T-cell (primary cell): ENCODE measurements around the gene CAMK1D. TPM values are rescaled to one million over a fixed set of nuclear protein-coding genes. Genes with fewer than 3 reads are reported as not detected.

Source experiments
- ATAC-seq, 4 experiments: fragments of 200-7000 bp in 3 of 4; fragments of 150-1000 bp in 1 of 4; cut with Tn5 transposase; replicated peaks in 1 of 4; 1 replicate in 3 of 4; 2 replicates in 1 of 4; pipeline ENCODE4 v1.10.0; 2021; ENCODE audit warnings: moderate library complexity in 3 of 4, mild to moderate bottlenecking in 2 of 4, moderate number of reproducible peaks in 1 of 4
- CTCF ChIA-PET, 2 donors: fragments of 300-600 bp; sonication (Branson Sonifier 250); formaldehyde crosslinking; loops; one replicate each; lab custom pipeline; 2022; ENCODE audit warnings: antibody characterized with exemption in 2 of 2; lab: Charles Lee
- POLR2A ChIA-PET, 2 donors: fragments of 300-600 bp; sonication (Branson Sonifier 250); formaldehyde crosslinking; loops; one replicate each; lab custom pipeline; 2022; ENCODE audit warnings: antibody characterized with exemption in 2 of 2; lab: Charles Lee
- DNase-seq, 35 experiments: peaks; one replicate each; pipeline versions ENCODE4 v3.0.0 to v3.0.0-alpha.2; 2013 to 2023
- H3K27ac ChIP-seq: one replicate; pipeline ENCODE4 v1.5.1; 2013; ENCODE audit warnings: low read length
- H3K27me3 ChIP-seq, 2 experiments: replicated peaks in 1 of 2; 1 replicate in 1 of 2; 2 replicates in 1 of 2; pipeline versions ENCODE4 v1.6.1 to v1.7.0; 2013; ENCODE audit warnings: low read length in 1 of 2, mixed read lengths in 1 of 2; ENCODE audit not compliant: control insufficient read depth in 2 of 2, insufficient read depth in 2 of 2; ENCODE audit errors: extremely low read depth in 1 of 2
- H3K36me3 ChIP-seq, 2 donors: 1 replicate in 1 of 2; 2 replicates in 1 of 2; pipeline versions ENCODE4 v1.6.1 to v1.7.0; 2013; ENCODE audit warnings: low read length in 1 of 2; ENCODE audit not compliant: control insufficient read depth in 2 of 2, insufficient read depth in 1 of 2; ENCODE audit errors: extremely low read depth in 1 of 2
- H3K4me1 ChIP-seq, 2 experiments: 1 replicate in 1 of 2; 2 replicates in 1 of 2; pipeline versions ENCODE4 v1.6.1 to v1.7.0; 2013; ENCODE audit warnings: low read length in 2 of 2, mixed read lengths in 1 of 2; ENCODE audit not compliant: insufficient read depth in 2 of 2, control insufficient read depth in 1 of 2; ENCODE audit errors: extremely low read depth in 1 of 2
- H3K4me3 ChIP-seq, 2 donors: 1 replicate in 1 of 2; 2 replicates in 1 of 2; pipeline versions ENCODE4 v1.5.1 to v1.7.0; 2013; ENCODE audit warnings: mild to moderate bottlenecking in 2 of 2, low read length in 1 of 2, moderate library complexity in 1 of 2; ENCODE audit not compliant: control insufficient read depth in 1 of 2; ENCODE audit errors: extremely low read depth in 1 of 2
- H3K9me3 ChIP-seq: 2 replicates; pipeline ENCODE4 v1.7.0; 2013
- H3K27ac Mint-ChIP-seq, 2 donors: one replicate each; pipeline ENCODE4 v1.8.0; 2020 to 2021; ENCODE audit warnings: mild to moderate bottlenecking in 2 of 2, mixed read lengths in 2 of 2
- H3K27me3 Mint-ChIP-seq, 2 donors: one replicate each; pipeline ENCODE4 v1.8.0; 2021 to 2022; ENCODE audit warnings: mixed read lengths in 2 of 2
- H3K36me3 Mint-ChIP-seq: one replicate; pipeline ENCODE4 v1.8.0; 2021; ENCODE audit warnings: mixed read lengths
- H3K4me1 Mint-ChIP-seq, 3 donors: one replicate each; pipeline ENCODE4 v1.8.0; 2020 to 2022; ENCODE audit warnings: mixed read lengths in 3 of 3, mild to moderate bottlenecking in 1 of 3
- H3K4me3 Mint-ChIP-seq, 3 donors: one replicate each; pipeline ENCODE4 v1.8.0; 2020 to 2022; ENCODE audit warnings: mild to moderate bottlenecking in 3 of 3, mixed read lengths in 3 of 3, moderate library complexity in 3 of 3
- H3K9me3 Mint-ChIP-seq, 3 donors: one replicate each; pipeline ENCODE4 v1.8.0; 2020 to 2022; ENCODE audit warnings: mixed read lengths in 3 of 3
- WGBS: methylation state at CpG from one replicate; pipeline ENCODE4 v1.1.5; 2013; ENCODE audit warnings: missing lambda C conversion rate; ENCODE audit not compliant: insufficient coverage; 5-methylcytosine and 5-hydroxymethylcytosine counted together
- total RNA-seq, 35 experiments: library from RNA in 6 of 35; stranded (reverse) in 6 of 35; fragments of 120-200 nt in 1 of 35; gene quantifications; one replicate each; pipeline versions ENCODE4 v1.2.1 to v1.2.4 and lab custom pipeline; 2013 to 2026

Gene CAMK1D
- total RNA-seq, 5 donors from 2014 or later (not counting 1 experiment from before 2014, with no cell fraction given), result 16.8 to 31.3 (median 23.6) TPM

DNA sequence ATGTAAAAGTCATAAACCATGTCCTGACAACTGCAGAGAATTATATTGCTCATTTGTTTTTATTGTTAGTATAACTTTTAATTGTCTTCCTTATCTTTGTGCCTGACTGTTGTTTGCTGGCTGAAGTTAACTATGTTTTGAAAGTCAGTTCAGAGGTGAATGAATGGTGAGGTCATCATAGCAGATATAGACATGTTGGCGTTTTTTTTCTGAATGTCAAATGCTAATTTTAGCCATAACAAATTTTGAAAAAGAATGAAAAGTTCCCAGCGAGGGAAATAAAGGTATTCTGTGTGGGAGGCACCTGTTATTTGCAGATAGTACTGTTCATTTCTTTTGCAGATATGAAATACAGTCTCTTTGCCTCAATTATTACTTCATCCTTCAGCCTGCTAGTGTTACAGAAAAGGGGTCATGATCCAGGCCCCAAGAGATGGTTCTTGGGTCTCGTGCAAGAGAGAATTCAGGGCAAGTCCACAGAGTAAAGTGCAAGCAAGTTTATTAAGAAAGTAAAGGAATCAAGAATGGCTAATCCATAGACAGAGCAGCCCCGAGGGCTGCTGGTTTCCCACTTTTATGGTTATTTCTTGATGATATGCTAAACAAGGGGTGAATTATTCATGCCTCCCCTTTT lies 96.5 kb downstream of the CAMK1D start:
- H3K36me3 Mint-ChIP-seq, result peaks cover 3% of the 10 kb centered on the region
- Histone ChIP-seq H3K9me3 (no peaks in the 10 kb centered on the region), H3K36me3 (no peaks in the 10 kb centered on the region), H3K4me1 (peaks cover 3 to 18% of the 10 kb centered on the region in 2 experiments), H3K27ac (no peak overlapping the region), H3K4me3 (no peak overlapping the region), H3K27me3 (no peaks in the 10 kb centered on the region)
- ChIA-PET CTCF (interaction anchor here in 1 of 2 donors (0.6 kb wide), 1 partner anchor 857 kb away, joined by 4 read pairs; no protein-coding TSS in a partner anchor), POLR2A (interaction anchor here in 1 of 2 donors (0.9 kb wide), 1 partner anchor 97 kb away, joined by 3 read pairs; no protein-coding TSS in a partner anchor)
- WGBS, result 83% methylated on average over 1 of the region's 4 CpGs
- H3K27me3 Mint-ChIP-seq, result no peaks in the 10 kb centered on the region
- H3K4me3 Mint-ChIP-seq, result no peak overlapping the region
- H3K9me3 Mint-ChIP-seq, result peaks cover 0 to 4% (median 0%) of the 10 kb centered on the region in 3 donors
- peak overlapping the region; percentile 1 to 41 for H3K27ac Mint-ChIP-seq
- ATAC-seq, result no peak
- peaks cover 34 to 61% (median 53%) of the 10 kb centered on the region in 3 donors for H3K4me1 Mint-ChIP-seq
- no peak for DNase-seq

DNA sequence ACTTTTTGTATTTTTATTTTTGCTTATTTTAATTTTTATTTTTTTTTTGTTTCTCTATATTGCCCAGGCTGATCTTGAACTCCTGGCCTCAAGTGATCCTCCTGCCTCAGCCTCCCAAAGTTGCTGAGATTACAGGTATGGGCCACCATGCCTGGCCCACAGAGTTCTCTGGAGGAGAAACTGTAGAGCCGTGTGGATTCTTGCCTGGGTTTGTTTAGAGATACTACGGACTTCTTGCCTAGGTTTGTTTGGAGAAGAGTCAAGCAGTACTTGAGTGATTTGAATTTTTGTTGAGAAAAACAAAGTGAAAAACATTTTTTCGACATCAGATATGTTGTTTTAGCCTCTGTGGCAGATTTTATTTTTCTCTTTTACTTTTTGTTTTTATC lies 99.0 kb downstream of the CAMK1D start:
- peaks cover 3% of the 10 kb centered on the region for H3K36me3 Mint-ChIP-seq
- peak in 3 of 4 experiments; percentile 2 to 10 (median 3) for ATAC-seq
- Histone ChIP-seq H3K27me3 (peaks cover 0 to 4% of the 10 kb centered on the region in 2 experiments), H3K27ac (peak overlapping the region; percentile 64), H3K9me3 (no peaks in the 10 kb centered on the region), H3K4me1 (peaks cover 3 to 22% of the 10 kb centered on the region in 2 experiments), H3K36me3 (no peaks in the 10 kb centered on the region), H3K4me3 (no peak overlapping the region)
- H3K4me1 Mint-ChIP-seq, result peaks cover 34 to 59% (median 51%) of the 10 kb centered on the region in 3 donors
- ChIA-PET CTCF (no interaction called here), POLR2A (no interaction called here)
- peak in 5 of 35 experiments; percentile 0 to 23 (median 5) for DNase-seq
- WGBS, result 21% methylated on average over 2 of the region's 3 CpGs
- peaks cover 0 to under 1% (median 0%) of the 10 kb centered on the region in 3 donors for H3K9me3 Mint-ChIP-seq
- H3K27me3 Mint-ChIP-seq, result no peaks in the 10 kb centered on the region
- H3K27ac Mint-ChIP-seq, result peak overlapping the region; percentile 87 to 96
- H3K4me3 Mint-ChIP-seq, result peak overlapping the region; percentile 45 to 61 (median 55)

DNA sequence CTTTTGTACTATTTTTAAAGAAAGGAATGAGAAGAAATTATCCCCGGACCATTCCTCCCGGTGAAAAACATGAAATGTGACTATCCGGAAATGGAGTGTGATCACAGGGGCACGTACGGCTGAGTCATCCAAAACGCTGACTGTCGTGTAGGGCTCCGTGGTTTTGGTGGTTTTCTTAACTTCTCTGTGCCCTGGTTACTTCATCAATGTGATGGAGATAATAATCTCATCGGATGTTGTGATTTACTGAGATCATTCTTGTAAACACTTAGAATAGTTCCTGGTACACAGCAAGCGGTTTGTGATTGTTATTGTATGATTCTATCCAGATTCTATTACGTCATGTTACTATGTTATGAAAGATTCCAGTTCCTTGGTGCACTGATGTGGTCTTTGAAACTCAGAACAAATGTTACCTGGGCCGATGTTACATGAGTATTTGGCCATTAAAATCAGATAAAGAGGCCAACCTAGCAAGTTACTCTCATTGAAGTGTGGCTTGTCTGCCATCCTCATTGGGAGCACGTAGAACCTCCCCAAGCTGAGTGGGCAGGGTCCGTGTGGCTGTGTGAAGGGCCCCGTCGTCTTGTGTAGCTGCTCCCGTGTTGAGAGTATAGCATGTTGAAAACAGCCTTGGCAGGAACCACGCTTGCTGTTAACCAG lies 99.5 kb downstream of the CAMK1D start:
- Histone ChIP-seq H3K4me1 (peaks cover 3 to 22% of the 10 kb centered on the region in 2 experiments), H3K27ac (peak overlapping the region; percentile 74), H3K4me3 (peak overlapping the region in 1 of 2 donors; percentile 19), H3K27me3 (peaks cover 0 to 4% of the 10 kb centered on the region in 2 experiments), H3K9me3 (no peaks in the 10 kb centered on the region), H3K36me3 (no peaks in the 10 kb centered on the region)
- peak overlapping the region; percentile 87 to 96 for H3K27ac Mint-ChIP-seq
- 8% methylated on average over 13 of the region's 18 CpGs for WGBS
- peak; percentile 18 to 94 (median 75) for DNase-seq
- H3K27me3 Mint-ChIP-seq, result no peaks in the 10 kb centered on the region
- POLR2A ChIA-PET, result interaction anchor here in 1 of 2 donors (0.5 to 1.4 kb wide), 9 partner anchors 35 to 900 kb away, joined by 3 to 11 read pairs (median 3); partner anchors contain the start of genes CDC123 and NUDT5
- ATAC-seq, result peak; percentile 93 to 94 (median 93)
- H3K36me3 Mint-ChIP-seq, result peaks cover 8% of the 10 kb centered on the region
- H3K9me3 Mint-ChIP-seq, result no peaks in the 10 kb centered on the region
- H3K4me3 Mint-ChIP-seq, result peak overlapping the region; percentile 45 to 61 (median 55)
- H3K4me1 Mint-ChIP-seq, result peaks cover 33 to 59% (median 51%) of the 10 kb centered on the region in 3 donors
- CTCF ChIA-PET, result interaction anchor here in 1 of 2 donors (0.9 to 1.5 kb wide), 3 partner anchors 99 to 207 kb away, joined by 3 to 4 read pairs (median 4); partner anchors contain the start of gene CAMK1D

DNA sequence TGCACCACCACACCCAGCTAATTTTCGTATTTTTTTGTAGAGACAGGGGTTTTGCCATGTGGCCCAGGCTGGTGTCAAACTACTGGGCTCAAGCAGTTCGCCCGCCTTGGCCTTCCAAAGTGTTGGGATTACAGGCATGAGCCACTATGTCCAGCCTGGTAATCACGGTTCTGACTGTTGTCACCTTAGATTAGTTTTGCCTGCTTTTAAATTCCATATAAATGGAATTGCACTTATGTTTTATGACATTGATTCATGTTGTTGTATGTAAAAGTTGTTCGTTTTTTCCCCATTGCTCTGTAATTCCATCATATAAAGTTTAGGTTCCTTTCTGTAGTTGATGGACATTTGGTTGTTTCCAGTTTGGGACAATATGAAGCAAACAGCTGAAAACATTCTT lies 106.0 kb downstream of the CAMK1D start:
- H3K4me1 Mint-ChIP-seq, result peaks cover 20 to 23% (median 22%) of the 10 kb centered on the region in 3 donors
- no CpG with 5 or more reads among the region's 5 CpGs for WGBS
- ChIA-PET CTCF (no interaction called here), POLR2A (no interaction called here)
- H3K27ac Mint-ChIP-seq, result no peak overlapping the region
- Histone ChIP-seq H3K27me3 (peaks cover 0 to 4% of the 10 kb centered on the region in 2 experiments), H3K36me3 (no peaks in the 10 kb centered on the region), H3K4me1 (peaks cover 0 to 6% of the 10 kb centered on the region in 2 experiments), H3K4me3 (no peak overlapping the region), H3K27ac (no peak overlapping the region), H3K9me3 (no peaks in the 10 kb centered on the region)
- peaks cover 16% of the 10 kb centered on the region for H3K36me3 Mint-ChIP-seq
- no peak overlapping the region for H3K4me3 Mint-ChIP-seq
- no peaks in the 10 kb centered on the region for H3K9me3 Mint-ChIP-seq
- DNase-seq (no peak), ATAC-seq (no peak)
- H3K27me3 Mint-ChIP-seq, result no peaks in the 10 kb centered on the region

DNA sequence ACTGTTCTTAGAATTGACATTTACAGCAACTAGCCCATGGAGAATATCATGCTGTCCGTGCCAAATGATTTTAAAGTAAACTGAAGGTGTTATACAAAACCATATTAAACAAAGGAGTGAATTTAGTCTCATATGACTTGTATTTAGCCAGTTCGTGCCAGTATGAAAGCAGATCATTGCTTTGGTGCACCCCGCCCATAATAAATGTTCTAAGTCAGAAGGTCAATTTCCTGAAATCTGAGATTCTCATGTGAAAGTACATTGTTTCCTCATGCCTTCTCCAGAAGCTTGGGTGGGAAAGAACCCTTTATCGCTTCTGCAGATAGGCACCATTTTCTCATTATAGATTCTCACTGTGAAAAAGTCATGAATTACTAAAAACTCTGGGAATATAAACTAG lies 106.4 kb downstream of the CAMK1D start:
- H3K4me3 Mint-ChIP-seq, result no peak overlapping the region
- WGBS, result 92% methylated on average over 2 of the region's 4 CpGs
- ChIA-PET POLR2A (no interaction called here), CTCF (no interaction called here)
- no peaks in the 10 kb centered on the region for H3K27me3 Mint-ChIP-seq
- no peaks in the 10 kb centered on the region for H3K9me3 ChIP-seq
- peaks cover 15 to 23% (median 17%) of the 10 kb centered on the region in 3 donors for H3K4me1 Mint-ChIP-seq
- no peak for ATAC-seq
- H3K27ac Mint-ChIP-seq, result no peak overlapping the region
- H3K27me3 ChIP-seq, result peaks cover 0 to 4% of the 10 kb centered on the region in 2 experiments
- no peaks in the 10 kb centered on the region for H3K36me3 ChIP-seq
- no peaks in the 10 kb centered on the region for H3K9me3 Mint-ChIP-seq
- H3K4me1 ChIP-seq, result peaks cover 0 to 5% of the 10 kb centered on the region in 2 experiments
- no peak overlapping the region for H3K4me3 ChIP-seq
- H3K27ac ChIP-seq, result no peak overlapping the region
- no peak for DNase-seq
- peaks cover 16% of the 10 kb centered on the region for H3K36me3 Mint-ChIP-seq

DNA sequence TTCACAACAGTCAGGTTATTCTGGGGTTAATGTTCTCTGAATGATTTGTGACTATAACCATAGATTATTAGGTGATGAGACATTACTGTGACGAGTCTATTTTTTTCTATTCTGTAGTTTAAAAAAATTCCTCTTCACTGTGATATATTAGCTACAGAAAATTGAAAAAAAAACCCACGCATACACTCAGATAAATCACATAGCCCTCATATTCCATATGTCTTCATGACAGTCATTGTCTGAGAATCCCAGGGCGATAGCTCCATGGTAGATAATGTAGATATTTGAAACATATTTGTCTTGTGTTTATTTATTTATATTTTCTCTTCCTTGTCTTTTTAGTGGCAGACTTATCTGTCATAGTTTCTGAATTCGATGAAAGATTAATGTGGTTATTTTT lies 110.0 kb downstream of the CAMK1D start:
- no peak overlapping the region for H3K27ac Mint-ChIP-seq
- CTCF ChIA-PET, result interaction anchor here in 1 of 2 donors (0.6 kb wide), 2 partner anchors 47 to 52 kb away, joined by 4 to 5 read pairs; no protein-coding TSS in a partner anchor
- no peak overlapping the region for H3K4me3 Mint-ChIP-seq
- no peak overlapping the region for H3K4me3 ChIP-seq
- H3K36me3 Mint-ChIP-seq, result peaks cover 16% of the 10 kb centered on the region
- H3K9me3 Mint-ChIP-seq, result no peaks in the 10 kb centered on the region
- H3K27me3 Mint-ChIP-seq, result no peaks in the 10 kb centered on the region
- ATAC-seq (no peak), DNase-seq (no peak)
- no peaks in the 10 kb centered on the region for H3K9me3 ChIP-seq
- no peaks in the 10 kb centered on the region for H3K27me3 ChIP-seq
- no peak overlapping the region for H3K27ac ChIP-seq
- WGBS, result no CpG with 5 or more reads among the region's 4 CpGs
- peaks cover 16 to 22% (median 17%) of the 10 kb centered on the region in 3 donors for H3K4me1 Mint-ChIP-seq
- no peaks in the 10 kb centered on the region for H3K36me3 ChIP-seq
- POLR2A ChIA-PET, result no interaction called here
- H3K4me1 ChIP-seq, result no peaks in the 10 kb centered on the region
